ENCODE data around the gene CD300C.

DNA sequence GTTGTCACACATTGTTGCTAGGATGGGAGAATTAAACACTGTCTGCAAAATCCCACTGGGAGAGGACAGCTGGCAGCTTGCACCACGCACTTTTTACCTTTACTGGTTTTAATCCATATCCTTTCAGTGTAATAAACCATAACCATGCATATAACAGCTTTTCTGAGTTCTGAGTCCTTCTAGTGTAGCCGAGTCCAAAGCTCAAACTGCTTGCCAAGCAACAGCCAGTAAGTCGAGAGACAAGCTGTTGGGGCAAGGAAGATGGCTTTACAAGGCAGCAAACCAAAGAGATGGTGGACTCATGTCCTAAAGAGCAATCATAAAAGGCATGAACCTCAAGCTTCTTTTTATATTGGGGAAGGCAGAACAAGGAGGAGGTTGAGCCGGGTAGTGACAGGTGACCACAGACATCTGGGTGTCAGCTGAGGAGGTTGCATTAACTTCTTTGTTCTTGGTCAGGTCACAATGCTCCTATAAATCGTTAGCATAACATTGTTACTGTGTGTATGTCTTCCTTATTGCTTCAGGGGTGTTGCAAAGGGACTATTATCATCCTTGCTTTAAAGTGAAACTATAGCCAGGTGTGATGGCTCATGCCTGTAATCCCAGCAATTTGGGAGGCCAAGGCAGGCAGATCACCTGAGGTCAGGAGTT is 28.7 kb upstream of the CD300C start:
- TF ChIP-seq POLR2AphosphoS5 (IDR thresholded peaks at IDR 0.05; ENCODE audit: low read depth, low read length): no peak
- TF ChIP-seq, protein P1, sequence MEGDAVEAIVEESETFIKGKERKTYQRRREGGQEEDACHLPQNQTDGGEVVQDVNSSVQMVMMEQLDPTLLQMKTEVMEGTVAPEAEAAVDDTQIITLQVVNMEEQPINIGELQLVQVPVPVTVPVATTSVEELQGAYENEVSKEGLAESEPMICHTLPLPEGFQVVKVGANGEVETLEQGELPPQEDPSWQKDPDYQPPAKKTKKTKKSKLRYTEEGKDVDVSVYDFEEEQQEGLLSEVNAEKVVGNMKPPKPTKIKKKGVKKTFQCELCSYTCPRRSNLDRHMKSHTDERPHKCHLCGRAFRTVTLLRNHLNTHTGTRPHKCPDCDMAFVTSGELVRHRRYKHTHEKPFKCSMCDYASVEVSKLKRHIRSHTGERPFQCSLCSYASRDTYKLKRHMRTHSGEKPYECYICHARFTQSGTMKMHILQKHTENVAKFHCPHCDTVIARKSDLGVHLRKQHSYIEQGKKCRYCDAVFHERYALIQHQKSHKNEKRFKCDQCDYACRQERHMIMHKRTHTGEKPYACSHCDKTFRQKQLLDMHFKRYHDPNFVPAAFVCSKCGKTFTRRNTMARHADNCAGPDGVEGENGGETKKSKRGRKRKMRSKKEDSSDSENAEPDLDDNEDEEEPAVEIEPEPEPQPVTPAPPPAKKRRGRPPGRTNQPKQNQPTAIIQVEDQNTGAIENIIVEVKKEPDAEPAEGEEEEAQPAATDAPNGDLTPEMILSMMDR (IDR thresholded peaks at IDR 0.05): no peak
